ENCODE measurements around the gene MRAS.
A peak's percentile ranks its signal among the peaks of the same experiment; 100 is the strongest.
"Not testable (repeated sequence)": the region's sequence is repeated elsewhere in the genome, so short reads cannot be mapped to it uniquely, and the experiment has no call there.

The MRAS gene

DNA sequence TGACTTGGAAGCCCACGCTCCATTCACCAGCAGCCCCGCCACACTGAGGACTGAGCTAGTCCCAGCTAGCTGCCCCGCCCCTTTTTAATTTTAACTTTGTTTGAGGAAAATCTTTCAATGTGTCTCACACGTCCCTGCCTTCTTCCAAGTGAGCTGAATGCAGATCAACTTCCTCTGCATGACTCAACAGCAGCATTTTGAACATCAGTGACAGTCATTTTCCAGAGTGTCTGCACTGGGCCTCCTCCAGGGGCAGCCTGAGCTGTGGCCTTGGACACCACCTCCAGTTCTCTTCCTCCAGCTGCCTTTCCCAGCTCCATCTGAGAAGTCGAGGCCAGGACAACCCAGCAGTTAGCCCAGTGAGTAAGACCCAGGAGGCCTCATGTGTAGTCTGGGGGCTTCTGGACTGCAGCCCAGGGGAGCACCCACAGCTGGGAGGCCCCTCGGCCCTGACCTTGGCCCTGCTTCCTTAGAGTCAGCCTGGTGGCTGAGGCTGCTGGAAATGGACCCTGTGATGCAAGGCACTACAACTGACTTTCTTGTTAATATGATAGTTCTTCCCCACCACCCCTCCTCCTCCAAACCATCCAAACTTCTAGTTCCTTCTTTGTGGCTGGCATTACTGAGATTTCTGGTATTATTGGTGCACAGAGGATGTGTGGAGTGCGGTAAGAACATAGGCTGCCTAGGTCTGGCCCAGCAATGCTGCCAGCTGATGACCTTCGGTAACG, 64.6 kb downstream of the MRAS start:
- peak in 2 of 58 donors; percentile 15 to 27 for DNase-seq

DNA sequence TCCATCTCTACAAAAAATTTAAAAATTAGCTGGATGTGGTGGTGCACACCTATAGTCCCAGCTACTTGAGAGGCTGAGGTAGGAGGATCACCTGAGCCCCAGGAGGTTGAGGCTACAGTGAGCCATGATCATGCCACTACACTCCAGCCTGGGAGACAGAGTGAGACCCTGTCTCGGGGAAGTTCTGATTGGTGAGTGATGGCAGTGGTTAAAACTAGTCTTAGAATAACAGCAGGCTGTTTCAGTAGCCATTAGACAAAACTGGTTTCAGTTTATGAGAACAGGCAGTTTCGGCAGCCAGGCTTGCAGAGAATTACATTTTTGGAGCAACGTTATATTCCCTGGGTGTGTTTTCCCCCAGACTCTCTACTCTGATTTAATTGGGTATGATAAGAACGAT, 67.9 kb downstream of the MRAS start:
- not testable (repeated sequence) for DNase-seq

DNA sequence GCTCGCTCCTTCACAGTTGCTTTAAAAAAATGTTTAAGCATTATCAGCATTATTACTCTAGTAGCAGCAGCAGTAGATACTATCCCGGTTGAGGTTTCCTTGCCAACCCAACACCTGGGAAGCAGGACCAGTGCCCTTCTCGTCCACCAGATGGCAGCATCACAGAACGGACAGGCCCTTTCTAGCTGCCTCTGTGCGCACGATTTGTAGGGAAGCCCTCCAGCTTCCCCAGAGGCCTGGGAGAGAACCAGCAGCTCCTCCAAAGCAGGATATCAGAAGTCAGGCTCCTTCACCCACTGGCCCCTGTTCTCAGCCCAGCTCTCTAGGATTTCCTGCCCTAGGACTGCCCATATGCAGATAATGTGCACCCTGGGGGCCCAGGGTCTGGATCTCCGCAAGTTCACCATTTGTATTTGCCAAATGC, 69.2 kb downstream of the MRAS start:
- DNase-seq = peak in 52 of 58 donors; percentile 13 to 85 (median 55)

DNA sequence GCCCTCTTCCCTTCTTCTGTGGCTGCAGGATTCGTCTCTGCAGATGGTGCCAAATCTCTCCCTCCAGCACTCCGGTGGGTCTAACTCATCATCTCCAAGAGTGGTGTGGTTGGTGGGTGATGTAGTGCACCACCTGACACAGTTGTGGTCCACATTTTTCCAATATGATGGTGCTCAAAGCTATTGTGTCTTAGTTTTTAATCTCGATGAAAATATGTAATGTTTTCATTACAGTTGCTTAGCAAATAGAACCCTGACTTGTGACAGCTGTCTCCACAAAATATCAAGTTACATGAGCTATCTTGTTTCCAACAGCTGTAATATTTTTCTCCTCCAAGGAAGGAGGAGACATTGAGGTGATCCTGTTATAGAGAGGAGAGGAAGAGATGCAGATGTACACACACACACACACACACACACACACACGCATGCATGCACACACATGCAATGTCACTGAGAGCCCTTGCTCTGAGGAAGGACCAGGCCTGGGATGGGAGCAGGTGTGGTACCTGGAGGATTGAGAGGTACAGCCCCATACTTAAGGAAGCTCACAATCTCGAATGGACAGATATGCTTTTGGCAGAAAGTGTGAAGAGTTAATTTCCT, 70.3 kb downstream of the MRAS start:
- DNase-seq = no peak

DNA sequence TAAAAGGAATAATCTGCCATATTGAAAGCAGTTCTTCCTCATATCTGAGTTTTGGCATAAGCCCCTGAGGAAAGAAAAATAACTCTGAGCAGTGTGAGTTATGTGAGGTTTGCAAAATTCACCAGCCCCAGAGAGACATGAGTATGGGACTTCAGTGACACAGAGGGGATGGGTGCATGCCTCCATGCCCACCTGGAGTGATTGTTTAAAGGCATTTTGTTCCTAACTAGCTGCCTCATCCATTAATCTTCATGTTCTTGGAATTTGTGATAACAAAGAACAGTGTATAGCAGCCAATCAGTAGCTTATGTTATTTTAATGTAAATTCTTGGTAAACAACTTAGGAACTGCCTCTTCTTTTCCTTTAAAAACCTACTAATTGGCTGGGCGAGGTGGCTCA, 74.9 kb downstream of the MRAS start:
- no peak for DNase-seq

DNA sequence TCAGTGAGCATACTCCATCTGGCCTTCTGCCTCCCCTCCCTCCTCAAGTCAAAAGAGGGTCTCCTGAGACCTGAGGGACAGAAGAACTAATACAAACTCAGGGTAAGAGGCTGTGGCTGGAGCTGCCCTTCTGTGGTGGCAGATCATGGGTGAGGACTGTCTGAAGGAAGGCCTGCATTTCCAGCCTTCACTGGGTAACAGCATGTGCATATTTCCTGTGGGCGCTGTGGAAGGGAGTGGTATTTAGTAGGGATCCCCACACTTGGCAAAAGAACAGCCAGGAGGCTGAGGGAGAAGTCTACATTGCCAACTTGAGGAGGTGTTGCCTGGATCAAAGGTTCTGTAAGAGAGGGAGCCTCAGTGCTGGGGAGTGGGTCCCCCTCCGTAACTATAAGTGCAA, 75.9 kb downstream of the MRAS start:
- DNase-seq = no peak

DNA sequence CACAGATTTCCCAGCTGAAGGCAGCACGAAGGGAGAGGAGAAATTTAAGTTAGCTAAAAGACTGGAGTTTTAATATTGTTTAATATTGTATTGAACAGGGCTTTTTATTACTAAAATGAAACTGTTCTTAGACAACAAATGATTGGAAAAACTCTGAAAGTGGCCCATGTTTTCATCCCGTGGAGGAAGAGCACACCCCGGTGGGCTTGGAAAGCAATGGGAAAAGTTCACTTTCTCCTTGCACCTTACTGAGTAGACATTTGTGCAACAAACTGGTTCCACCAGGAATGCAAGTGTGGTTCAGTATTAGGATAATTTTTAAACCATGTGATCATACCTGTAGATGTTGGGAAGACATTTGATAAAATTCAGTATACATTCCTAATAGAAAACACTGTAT, 77.8 kb downstream of the MRAS start:
- peak in 1 of 58 donors; percentile 7 for DNase-seq

DNA sequence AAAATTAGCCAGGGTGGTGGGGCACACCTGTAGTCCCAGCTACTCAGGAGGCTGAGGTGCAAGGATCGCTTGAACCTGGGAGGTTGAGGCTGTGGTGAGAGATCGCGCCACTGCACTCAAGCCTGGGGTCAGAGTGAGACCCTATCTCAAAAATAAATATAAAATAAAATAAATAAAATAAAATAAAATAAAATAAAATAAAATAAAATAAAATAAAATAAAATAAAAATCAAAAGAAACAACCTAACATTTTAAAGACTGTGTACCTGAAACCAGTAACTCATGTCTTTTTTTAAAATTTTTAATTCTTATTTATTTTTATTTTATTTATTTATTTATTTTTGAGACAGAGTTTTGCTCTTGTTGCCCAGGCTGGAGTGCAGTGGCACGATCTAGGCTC, 78.4 kb downstream of the MRAS start:
- not testable (repeated sequence) for DNase-seq

DNA sequence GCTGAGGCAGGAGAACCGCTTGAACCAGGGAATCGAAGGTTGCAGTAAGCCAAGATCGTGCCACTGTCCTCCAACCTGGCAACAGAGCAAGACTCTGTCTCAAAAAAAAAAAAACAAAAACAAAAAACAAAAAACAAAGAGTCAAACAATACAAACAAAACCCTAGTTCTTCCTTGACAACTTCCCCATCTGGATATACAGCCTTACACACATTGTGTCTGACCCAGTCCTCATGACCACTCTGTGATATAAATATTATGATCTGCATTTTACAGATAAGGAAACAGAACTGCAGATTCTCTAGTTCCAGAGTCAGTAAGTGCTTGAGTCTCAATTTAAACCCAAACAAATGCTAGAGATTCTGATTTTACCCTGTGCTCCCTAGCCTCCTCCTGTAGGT, 81.3 kb downstream of the MRAS start:
- no peak for DNase-seq

DNA sequence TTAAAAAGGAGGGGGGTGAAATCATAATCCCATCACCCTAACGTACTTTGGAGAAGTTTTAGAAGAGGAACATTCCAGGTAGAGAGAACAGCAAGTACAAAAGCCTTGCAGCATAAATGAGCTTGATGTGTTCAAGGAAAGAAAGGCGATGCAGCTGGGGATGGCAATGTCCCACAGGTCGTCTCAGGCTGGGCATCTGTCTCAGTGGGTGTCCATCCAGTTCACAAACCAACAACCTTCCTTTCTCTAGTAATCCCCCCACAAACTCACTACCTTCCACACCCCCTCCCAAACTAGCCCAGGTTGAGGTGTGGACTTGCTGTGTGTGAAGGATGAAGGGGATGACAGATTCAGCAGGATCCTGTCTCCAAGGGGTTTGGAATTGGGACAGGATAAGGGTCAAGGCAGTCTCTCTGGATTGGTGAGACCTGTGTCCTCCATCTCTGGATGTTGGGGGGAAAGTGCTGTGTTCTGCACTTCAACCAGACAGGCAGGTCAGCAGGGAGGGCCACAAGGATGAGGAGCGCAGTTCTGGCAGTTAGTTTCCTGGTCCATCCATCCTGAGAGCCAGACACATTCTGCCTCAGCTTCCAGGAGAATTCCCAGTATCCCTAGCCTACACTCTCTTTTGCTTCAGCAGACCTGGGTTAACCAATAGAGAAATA, 84.3 kb downstream of the MRAS start:
- no peak for DNase-seq

DNA sequence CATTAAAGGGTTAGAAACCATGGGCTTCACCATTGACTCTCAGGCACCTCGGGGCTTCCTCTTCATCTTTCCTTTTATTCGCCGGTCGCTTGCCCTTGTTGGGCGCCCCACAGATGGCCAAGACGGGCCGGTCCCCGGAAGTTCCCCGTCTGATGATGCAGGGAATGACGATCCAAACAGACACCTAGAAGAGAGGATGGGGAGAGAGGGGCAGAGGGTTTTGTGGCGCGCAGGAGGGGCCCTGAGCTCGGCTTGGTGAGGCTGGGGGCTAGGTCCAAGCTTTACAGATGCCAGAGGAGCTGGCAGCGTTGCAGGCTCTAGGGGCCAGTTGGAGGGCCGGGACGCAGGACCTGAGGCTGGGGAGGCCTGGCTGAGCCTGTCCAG, 85.5 kb downstream of the MRAS start:
- DNase-seq = no peak

DNA sequence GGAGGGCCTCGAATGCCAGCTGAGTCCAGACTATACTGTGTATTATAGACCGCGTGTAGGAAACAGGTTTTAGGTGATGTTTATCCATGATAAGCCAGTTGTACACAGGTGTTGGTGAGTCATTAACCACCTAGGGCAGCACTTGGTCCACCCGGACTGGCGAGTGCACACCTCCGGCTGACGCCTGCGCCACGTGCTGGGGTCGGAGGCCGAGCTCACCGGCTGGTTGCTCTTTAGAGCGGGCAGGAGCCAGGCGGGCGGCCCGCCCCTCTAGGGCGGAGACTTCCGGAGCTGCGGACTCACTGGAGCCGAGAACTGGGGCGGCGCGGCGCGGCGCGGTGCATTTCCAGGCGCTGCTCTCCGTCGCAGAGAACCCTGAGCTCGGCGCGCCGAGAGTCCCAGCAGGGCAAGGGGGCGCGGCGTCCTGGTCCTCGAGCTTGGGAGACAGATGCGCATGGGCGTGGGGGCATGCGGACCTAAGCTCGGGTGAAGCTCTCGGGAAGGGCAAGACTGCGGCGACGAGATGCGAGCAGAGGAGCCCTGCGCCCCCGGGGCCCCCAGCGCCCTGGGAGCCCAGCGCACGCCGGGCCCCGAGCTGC, 86.0 kb downstream of the MRAS start, which contains the start of gene ESYT3:
Gene ESYT3, plus strand, starts transcription at position 341 of the 599 bp plus-strand sequence. Its CDS starts 183 bp downstream, at position 524.
- DNase-seq = peak in 48 of 58 donors; percentile 3 to 81 (median 36)

DNA sequence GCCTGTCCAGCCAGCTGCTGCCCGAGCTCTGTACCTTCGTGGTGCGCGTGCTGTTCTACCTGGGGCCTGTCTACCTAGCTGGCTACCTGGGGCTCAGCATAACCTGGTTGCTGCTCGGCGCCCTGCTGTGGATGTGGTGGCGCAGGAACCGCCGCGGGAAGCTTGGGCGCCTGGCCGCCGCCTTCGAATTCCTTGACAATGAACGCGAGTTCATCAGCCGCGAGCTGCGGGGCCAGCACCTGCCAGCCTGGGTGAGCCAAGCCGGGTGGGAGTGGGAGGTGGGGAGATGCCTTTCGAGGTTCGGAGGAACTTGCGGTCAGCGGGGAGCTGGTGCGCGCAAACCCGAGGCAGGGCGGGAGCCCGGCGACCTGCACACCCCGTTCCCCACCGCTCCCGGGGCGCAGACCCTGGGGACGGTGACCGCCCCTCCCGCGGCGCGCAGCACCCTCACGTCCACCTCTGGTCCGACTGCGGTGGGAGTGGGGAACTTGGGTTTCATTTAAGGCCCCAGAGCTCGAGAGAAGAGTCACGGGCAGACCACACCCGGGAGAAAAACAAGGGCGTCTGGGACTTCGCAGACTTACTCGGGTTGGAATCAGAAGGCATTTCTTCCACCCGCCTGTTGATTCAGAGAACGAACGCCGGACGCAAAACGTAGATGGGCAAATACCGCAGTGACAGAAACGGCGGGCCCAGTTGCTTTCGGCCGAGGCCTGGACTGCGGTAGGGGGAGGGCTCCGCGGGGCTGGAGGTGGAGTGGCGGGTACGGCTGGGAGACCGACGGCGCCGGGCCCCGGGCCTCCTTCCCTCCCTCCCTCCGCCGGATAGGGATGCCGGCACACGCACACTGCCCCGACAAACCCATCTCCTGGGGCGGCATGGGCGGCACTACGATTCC, 86.7 kb downstream of the MRAS start:
- peak in 2 of 58 donors; percentile 6 to 7 for DNase-seq

DNA sequence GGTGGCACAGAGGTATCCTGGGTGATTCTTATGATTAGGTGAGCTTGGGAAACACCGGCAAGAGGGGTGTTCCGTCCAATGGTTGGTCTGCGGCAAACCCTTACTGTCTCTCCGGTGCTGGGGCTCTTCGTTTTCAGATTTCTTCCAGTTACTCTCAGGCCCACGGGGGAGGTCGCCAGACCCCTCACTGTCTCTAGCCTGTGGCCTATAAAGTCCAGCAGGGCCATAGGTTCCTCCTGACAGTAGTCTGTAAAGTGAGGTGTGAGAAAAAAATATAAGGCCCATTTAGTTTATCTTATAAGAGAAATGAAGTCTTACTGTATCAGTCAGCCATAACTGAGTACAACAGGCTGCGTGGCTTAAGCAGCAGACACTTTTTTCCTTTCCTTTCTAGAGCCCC, 87.5 kb downstream of the MRAS start:
- DNase-seq = no peak

DNA sequence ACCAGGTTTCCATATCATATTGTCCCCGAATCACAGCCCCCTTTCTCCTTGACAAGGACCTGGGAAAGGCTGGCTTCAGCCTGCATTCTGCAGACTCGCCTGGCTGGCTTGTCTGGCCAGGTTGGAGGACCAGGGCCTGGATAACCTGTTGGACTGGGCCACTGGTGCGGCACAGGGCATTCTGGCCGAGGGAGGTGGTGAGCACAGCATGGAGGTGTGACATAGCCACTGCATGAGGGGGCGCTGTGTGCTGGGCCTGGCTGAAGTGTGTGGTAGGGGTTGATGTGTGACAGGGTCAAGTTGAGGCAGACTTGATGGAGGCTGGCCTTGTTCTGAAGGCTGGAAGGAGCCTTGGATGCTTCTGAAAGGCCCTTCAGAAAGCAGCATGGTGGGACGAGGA, 88.9 kb downstream of the MRAS start:
- DNase-seq = no peak

DNA sequence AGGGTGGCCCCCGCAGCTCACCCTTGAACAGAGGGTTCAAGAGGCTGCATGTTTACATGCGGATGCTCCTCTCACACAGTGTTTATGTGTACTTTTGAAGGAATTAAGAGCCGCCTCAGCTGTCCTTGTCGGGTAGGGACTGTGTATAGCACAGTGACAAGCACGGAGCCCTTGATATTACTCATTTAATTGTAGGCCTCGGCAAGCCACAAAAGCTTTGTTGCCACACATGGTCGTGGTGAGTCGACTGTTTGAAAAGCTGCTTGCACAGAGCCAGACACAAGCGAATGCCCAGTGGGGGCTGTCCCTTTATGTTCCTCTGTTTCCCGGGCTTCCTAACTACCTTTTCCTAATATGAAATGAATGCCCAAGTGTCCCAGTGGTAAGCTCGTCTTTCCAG, 90.5 kb downstream of the MRAS start:
- no peak for DNase-seq

DNA sequence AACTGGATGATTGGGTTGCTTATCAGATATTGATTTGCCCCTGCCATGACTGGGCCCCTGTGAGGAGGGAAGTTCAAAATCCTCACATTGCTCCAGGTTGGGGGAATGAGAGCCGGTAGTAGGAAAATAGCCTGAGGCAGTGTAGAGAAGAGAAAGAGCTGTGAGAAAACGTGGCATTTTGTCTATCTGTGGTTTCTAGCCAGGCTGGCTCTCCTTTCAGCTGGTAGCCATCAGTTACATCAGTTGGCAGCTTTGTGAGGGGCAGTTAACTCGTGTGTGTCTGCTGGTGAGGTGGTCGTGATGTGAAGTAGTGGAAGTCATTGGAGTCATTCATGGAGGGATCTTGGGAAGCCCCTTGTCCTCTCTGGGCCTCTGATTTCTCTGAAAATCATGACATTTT, 91.3 kb downstream of the MRAS start:
- DNase-seq = no peak

DNA sequence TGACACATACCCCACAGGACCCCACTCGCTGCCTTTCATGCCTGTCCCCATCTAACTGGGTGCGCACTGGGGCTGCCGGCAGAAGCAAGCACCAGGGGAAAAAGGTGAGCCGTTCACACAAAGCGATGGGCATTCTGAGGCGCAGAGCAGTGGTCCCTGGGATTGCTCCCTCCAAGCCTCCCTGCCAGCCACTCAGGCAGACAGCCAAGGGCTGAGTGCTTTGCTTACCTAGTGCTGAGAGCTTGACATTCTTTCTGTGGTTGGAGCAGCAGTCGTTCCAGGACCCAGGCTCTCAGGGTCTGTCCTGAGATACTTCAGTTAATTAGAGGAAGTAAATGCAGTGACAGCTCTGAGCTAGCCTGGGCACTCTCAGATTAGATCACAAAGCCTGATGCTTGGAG, 91.7 kb downstream of the MRAS start:
- no peak for DNase-seq

DNA sequence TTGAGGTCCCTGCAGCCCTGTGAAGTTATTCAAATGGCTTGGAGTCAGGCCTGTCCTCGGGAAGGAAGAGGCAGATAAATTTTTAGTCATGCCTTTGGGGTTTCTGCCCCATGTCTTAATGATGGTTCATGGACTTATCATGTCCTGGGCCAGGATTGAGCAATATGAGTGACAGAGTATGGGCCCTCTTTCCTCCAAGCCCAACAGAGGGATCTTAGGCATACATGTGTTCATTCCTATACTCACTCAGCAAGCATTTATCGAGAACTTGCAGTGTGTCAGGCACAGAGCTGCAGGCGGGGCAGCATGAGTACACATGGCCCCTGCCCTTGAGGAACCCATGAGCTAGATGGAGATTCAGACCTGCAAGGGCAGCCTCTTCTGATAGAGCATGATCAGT, 92.2 kb downstream of the MRAS start:
- no peak for DNase-seq

DNA sequence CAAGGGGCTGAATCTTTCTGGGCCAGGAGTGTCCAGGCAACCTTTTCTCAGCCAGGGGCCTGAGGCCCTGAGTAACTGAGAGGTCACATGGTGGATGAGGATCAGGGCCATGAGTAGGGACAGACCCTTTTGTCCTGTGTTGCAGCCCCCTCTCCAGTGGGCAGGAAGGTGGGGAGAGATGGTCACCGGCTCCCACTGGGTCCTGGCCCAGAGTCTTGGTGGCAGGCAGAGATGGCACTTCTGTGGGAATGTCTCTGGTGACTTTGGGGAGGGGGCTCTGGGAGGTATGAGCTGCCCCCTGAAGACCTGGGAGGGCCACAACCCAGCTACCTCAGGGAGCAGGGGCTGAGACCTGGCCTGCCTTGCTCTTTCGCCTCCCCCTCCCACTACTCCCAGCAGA, 92.9 kb downstream of the MRAS start:
- no peak for DNase-seq

DNA sequence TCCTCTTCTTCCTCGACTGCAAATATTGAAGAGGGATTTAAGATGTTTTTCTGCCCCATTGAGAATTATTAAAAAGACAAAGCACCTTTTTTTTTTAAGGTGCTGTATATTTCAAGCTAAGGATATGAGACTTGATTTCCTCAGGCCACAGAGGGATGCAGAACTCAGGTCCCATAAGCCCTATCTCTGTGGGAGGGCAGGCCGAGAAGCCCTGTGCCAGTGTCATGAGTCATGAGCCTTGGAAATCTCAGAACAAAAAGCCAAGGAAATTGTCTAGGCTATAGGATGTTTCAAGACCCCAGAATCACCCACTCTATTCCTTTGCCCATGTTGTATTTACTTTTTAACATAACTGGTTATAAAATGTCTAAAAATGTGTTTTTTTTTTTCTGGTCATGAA, 93.4 kb downstream of the MRAS start:
- DNase-seq = no peak

Data from anterior cingulate cortex (tissue), 58 donors.